ENCODE results near the gene VAMP4. TPM values are rescaled to one million over a fixed set of nuclear protein-coding genes. Genes with fewer than 3 reads are reported as not detected.
A peak's percentile ranks its signal among the peaks of the same experiment; 100 is the strongest.

The VAMP4 gene
- total and polyA plus RNA-seq, 8 donors = 3.5 to 23.7 (median 7.2) TPM

DNA sequence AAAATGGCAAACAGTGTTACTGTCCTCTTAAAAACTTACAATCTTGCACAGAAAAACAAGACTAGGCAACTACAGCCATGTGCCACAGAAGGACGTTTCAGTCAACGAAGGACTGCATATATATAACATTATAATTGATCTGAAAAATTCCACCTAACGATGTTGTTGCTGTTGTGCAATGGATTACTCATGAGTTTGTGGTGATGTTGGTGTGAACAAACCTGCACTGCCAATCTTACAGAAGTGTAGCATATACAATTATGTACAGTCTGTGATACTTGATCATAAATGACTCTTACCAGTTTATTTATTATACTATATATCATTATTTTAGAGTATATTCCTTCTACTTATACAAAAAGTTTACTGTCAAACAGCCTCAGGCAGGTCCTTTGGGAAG, 6.8 kb upstream of the VAMP4 start:
- intact Hi-C loops (cut with DNase I; ENCODE audit: low total_unique reads) = no loop called here
- Histone ChIP-seq H3K27ac (no peak overlapping the region), H3K9me3 (no peaks in the 10 kb centered on the region), H3K4me1 (peaks cover 0 to 2% (median under 1%) of the 10 kb centered on the region in 4 donors), H3K36me3 (no peaks in the 10 kb centered on the region), H3K4me3 (no peak overlapping the region), H3K27me3 (no peaks in the 10 kb centered on the region)
- TF ChIP-seq EP300 (IDR thresholded peaks at IDR 0.05) (no peak), POLR2A (IDR thresholded peaks at IDR 0.05) (no peak)
- TF ChIP-seq, protein P1, sequence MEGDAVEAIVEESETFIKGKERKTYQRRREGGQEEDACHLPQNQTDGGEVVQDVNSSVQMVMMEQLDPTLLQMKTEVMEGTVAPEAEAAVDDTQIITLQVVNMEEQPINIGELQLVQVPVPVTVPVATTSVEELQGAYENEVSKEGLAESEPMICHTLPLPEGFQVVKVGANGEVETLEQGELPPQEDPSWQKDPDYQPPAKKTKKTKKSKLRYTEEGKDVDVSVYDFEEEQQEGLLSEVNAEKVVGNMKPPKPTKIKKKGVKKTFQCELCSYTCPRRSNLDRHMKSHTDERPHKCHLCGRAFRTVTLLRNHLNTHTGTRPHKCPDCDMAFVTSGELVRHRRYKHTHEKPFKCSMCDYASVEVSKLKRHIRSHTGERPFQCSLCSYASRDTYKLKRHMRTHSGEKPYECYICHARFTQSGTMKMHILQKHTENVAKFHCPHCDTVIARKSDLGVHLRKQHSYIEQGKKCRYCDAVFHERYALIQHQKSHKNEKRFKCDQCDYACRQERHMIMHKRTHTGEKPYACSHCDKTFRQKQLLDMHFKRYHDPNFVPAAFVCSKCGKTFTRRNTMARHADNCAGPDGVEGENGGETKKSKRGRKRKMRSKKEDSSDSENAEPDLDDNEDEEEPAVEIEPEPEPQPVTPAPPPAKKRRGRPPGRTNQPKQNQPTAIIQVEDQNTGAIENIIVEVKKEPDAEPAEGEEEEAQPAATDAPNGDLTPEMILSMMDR (IDR thresholded peaks at IDR 0.05) = no peak
- 77 to 89% (median 82%) methylated on average over 3 of the region's 3 CpGs for WGBS, 5 donors
- DNase-seq = no peak

DNA sequence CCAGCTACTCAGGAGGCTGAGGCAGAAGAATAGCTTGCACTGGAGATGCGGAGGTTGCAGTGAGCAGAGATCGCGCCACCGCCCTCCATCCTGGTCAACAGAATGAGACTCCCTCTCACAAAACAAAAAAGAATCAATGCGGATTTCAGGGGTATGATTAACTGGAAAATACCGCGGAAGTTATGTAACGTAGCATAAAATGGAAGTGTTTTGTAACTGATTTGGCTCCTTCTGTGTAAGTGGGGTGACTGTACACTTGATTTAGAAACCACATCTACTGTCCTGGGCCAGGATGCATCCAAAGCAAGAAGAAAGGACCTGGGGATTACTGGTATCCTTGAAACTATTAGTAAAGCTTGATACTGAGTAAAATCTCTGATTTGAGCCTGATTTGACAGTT, 3.1 kb upstream of the VAMP4 start:
- Histone ChIP-seq H3K9me3 (no peaks in the 10 kb centered on the region), H3K27me3 (no peaks in the 10 kb centered on the region), H3K4me3 (no peak overlapping the region), H3K4me1 (peaks cover 10 to 24% (median 19%) of the 10 kb centered on the region in 4 donors), H3K36me3 (no peaks in the 10 kb centered on the region), H3K27ac (no peak overlapping the region)
- no peak for DNase-seq
- 87 to 100% (median 97%) methylated on average over 8 of the region's 8 CpGs for WGBS, 5 donors
- no peak for TF ChIP-seq EP300 (IDR thresholded peaks at IDR 0.05)
- TF ChIP-seq, protein P1 (IDR thresholded peaks at IDR 0.05) = no peak
- no peak for TF ChIP-seq POLR2AphosphoS5 (IDR thresholded peaks at IDR 0.05)
- TF ChIP-seq POLR2A (IDR thresholded peaks at IDR 0.05) = no peak
- intact Hi-C loops (cut with DNase I; ENCODE audit: low total_unique reads) = no loop called here

DNA sequence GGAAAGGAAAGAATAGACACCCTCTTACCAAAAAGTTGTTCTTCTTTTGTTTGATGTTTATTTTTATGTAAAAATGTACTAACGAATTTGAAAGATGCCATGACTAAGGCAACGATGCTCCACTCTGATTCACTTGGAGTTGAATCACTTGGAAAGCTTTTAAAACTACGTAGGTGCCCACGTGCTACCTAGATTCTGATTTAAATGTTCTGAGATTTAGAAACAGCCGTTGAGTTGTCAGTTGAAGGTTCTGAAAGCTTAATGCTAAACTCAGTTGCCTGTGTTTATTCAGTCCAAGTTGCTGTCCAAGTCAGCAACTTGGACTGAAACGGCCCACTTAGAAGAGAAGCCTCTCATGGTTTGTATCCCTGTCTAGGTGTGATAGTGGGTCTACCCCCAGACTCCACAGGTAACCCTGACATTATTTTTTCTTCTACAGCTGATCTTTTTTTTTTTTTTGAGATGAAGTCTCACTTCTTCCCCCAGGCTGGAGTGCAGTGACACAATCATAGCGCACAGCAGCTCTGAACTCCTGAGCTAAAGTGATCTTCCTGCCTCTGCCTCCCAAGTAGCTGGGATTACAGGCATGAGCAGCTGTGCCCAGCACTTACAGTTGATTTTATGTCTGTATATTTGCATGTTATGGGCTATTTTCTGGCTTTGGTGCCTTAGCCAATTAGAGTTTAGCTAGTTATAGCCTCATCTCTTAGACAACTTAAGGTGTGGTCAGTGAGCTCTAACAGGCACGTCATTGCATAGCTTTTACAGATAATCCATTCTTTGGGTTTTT, 1.4 kb upstream of the VAMP4 start:
- H3K4me3 ChIP-seq = peak overlapping the region; percentile 86 to 96 (median 90)
- WGBS, 5 donors = 25 to 34% (median 32%) methylated on average over 8 of the region's 8 CpGs
- TF ChIP-seq, protein P1 (IDR thresholded peaks at IDR 0.05) = no peak
- TF ChIP-seq POLR2AphosphoS5 (IDR thresholded peaks at IDR 0.05) (peak; percentile 35 to 66 (median 57)), EP300 (IDR thresholded peaks at IDR 0.05) (no peak), POLR2A (IDR thresholded peaks at IDR 0.05) (no peak)
- H3K4me1 ChIP-seq = peaks cover 10 to 35% (median 25%) of the 10 kb centered on the region in 4 donors
- H3K36me3 ChIP-seq = no peaks in the 10 kb centered on the region
- DNase-seq = peak in 1 of 2 donors; percentile 53
- no peaks in the 10 kb centered on the region for H3K9me3 ChIP-seq
- intact Hi-C loops (cut with DNase I; ENCODE audit: low total_unique reads) = no loop called here
- H3K27me3 ChIP-seq = no peaks in the 10 kb centered on the region
- H3K27ac ChIP-seq = peak overlapping the region; percentile 55 to 97 (median 97)

DNA sequence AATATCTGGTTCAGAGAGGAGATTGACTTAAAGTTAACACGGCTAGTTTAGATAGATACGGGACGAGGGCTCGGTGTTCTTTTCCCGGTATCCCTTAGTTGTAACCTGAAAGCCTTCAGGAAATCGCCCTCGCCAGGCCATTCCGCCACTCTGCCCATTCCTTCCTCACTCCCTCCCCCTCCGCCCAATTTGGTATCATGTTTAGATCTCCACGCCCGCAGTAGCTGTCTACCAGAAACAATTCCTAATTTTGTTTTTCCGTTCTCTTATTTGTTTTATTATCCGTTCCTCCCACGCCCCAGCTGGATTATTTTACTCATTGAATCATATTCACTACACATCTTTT, 685 bp upstream of the VAMP4 start:
- TF ChIP-seq, protein P1 (IDR thresholded peaks at IDR 0.05) = no peak
- TF ChIP-seq EP300 (IDR thresholded peaks at IDR 0.05) (no peak), POLR2A (IDR thresholded peaks at IDR 0.05) (no peak), POLR2AphosphoS5 (IDR thresholded peaks at IDR 0.05) (no peak)
- peaks cover 0 to 7% (median 6%) of the 10 kb centered on the region in 4 donors for H3K36me3 ChIP-seq
- H3K27me3 ChIP-seq = no peaks in the 10 kb centered on the region
- peak overlapping the region; percentile 83 to 97 (median 97) for H3K27ac ChIP-seq
- intact Hi-C loops (cut with DNase I; ENCODE audit: low total_unique reads) = no loop called here
- WGBS, 5 donors = 0 to 1% (median 0%) methylated on average over 14 of the region's 14 CpGs
- H3K4me3 ChIP-seq = peak overlapping the region; percentile 86 to 96 (median 90)
- DNase-seq = peak; percentile 32 to 76
- H3K9me3 ChIP-seq = no peaks in the 10 kb centered on the region
- H3K4me1 ChIP-seq = peaks cover 10 to 35% (median 25%) of the 10 kb centered on the region in 4 donors

Measured in stomach (tissue), 9 donors.